GM19023 (cell line): Measurements from ENCODE around the gene LRRC30.
"Not testable (repeated sequence)": the region's sequence is repeated elsewhere in the genome, so short reads cannot be mapped to it uniquely, and the experiment has no call there.

Experiments used
- ATAC-seq: cut with Tn5 transposase; IDR thresholded peaks from one replicate; pipeline ENCODE4 v1.9.1; 2021; ENCODE audit warnings: mild to moderate bottlenecking, moderate library complexity; ENCODE audit not compliant: unreplicated experiment

LRRC30 gene

DNA sequence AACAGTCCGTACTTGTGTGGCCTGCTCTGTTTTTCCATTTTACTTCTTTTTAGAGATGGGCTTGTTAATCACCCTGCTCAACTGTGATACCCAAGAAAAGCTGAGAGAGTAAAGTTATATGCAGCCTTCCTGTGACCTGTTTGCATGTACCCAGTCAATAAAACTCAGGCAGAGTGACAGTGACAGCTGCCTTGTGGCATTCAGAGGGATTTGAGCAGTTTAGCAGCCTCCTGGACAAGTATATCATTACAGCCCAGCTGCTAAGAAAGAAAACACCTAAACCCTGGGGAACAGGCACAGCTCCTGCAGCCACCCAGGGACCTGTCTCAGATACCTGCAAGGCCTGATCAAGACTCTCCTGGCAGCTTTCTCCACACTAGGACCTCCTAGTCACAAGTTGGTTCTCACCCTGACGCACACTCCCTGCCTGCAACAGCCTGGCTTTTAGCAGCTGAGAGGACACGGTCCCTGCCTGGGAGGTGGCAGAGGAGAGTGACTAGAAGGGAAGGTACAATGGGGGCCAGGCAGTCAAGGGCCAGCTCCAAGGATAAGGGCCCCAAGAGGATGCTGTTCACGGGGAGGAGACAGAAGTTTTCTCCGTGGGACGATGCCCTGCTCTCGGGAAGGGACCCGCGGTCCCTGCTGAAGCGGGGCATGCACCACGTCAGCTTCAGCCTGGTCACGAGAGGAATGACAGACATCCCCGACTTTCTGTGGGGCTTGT lies at the start of gene LRRC30:
Gene LRRC30 (plus strand): TSS at position 464 of the 724 bp plus-strand sequence. CDS start 50 bp downstream, at position 514.
- ATAC-seq: no peak

DNA sequence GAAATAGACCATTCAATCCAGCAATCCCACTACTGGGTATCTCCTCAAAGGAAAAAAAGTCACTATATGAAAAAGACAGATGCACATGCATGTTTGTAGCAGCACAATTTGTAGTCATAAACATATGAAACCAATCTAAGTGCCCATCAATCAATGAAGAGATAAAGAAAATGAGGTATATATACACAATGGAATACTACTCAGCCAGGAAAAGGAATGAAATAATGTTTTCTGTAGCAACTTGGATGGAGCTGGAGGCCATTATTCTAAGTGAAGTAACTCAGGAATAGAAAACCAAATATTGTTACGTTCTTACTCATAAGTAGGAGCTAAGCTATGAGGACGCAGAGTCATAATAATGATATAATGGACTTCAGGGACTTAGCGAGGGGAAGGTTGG lies 45.2 kb upstream of the LRRC30 start:
- ATAC-seq: no peak

DNA sequence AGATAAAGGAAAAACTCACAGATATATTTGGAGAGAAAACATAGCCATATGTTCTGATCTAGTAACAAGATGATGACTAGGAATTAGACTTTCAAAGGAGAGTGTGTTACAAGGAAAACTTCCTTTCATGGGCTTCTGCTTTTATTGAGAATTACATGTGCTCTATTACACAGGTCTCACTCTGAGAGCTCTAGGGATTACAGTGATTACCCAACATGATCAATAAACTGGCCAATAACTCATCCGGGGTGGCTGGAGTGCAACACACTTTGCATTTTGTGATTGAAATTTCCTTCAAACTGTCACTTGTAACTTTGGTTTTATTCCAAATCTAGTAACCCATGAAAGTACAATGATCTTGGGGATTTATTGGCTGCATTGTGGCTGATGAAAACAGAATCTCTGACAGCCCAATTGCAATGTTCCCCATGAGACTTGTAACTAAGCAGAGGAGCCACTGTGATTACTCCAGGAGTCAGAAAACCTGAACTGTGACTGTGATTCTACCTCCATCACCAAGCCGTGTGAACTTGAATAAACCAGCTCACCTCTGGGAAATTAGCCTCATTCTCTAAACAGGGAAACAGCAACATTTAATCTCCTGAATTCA lies 40.2 kb upstream of the LRRC30 start:
- ATAC-seq: no peak

DNA sequence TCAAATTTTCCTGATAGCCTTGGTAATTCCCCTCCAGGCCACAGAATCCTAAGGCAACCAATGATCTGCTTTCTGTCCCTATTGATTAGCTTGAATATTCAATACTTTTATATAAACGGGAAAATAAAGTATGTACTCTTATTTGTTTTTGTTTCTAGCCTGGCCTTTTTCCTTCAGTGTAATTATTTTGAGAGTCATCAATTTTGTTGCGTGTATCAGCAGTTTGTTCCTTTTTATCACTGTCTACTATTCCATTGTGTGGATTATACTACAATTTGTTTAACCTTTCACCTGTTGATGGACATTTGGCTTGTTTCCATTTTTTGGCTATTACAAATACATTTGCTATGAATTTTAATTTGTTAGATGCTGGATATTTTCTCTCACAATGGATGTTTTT lies 39.2 kb upstream of the LRRC30 start:
- no peak for ATAC-seq

DNA sequence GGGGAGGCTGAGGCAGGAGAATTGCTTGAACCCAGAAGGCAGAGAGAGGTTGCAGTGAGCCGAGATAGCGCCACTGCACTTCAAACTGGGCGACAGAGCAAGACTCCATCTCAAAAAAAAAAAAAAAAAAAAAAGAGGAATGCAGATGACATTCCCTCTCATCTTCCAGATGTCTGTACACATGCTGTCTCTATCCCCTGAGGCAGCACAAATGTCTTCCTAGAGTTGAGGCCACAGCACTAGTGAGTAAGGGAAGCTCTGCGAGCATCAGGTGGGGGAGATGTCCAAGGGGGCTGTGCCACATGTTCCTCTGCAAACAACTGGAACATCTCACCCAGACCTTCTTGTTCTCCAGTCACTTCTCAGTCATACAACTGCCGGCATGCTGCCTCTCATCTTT lies 35.6 kb upstream of the LRRC30 start:
- no peak for ATAC-seq

DNA sequence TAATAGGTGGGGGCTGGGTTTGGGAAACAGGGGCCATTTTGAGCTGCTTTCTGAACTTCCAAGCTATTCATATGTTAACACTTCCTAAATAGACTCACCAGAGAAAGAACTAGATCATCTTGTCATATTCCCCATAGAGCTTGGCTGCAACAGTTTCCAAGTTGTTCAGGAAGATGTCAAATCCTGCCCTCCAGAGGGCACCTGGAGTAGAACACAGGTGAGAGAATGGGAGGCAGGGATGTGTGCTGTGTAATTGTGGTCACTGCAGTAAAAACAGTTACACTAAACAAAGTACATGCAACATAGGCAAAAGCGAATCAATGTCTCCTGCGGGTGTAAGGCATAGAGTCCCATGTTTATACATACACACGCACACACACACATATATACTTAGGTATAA lies 34.5 kb upstream of the LRRC30 start:
- ATAC-seq: no peak

DNA sequence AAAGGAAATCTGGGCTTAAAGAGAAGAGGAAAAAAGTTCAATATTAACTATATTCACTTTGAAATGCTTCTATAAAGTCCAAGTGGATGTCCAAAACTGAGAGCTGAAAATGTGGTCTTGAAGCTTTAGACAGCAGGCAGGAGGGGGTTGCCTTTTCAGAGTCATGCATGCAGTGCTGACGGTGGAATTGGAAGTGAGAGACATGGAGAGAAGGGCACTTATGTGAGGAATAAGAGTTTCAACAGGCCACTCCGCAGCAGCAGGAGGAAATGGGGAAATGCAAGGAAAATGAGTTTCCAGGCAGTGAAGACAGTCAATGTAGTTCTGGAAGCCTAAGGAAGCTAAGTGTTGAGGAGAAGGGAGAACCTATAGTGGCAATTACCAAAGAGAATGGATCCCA lies 33.0 kb upstream of the LRRC30 start:
- no peak for ATAC-seq

DNA sequence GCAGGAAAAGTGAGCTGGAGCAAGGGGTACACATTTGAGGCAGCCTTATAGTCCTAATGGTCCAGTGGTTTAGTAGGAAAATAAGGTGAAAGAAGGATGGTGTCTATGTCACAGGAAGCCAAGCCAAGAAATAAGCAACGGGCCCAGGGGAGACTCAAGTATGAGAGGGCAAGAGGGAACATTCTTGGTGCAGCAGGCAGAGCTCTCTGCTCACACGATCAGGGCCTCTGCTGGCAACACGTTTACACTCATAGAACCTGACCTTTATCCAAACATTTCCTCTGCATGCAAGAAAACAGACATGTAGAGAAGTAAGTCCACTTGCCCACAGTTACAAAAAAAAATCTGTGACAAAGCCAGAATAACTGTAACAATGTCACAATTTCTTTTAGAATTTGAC lies 32.6 kb upstream of the LRRC30 start:
- ATAC-seq: no peak

DNA sequence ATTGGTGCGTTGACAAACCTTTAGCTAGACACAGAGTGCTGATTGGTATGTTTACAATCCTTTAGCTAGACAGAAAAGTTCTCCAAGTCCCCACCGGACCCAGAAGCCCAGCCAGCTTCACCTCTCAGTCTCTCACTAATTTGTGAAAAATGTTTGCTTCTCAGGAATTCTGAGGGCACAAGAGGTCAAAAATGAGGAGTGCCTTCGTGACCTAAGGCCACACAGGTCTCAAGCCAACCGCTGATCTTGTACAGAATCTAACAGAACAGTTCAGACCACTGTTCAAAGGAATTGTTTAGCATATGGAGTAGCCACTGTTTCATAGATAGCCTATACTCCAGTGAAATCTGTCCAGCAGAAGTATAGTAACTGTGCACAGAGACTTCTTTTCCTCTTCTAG lies 29.8 kb upstream of the LRRC30 start:
- no peak for ATAC-seq

DNA sequence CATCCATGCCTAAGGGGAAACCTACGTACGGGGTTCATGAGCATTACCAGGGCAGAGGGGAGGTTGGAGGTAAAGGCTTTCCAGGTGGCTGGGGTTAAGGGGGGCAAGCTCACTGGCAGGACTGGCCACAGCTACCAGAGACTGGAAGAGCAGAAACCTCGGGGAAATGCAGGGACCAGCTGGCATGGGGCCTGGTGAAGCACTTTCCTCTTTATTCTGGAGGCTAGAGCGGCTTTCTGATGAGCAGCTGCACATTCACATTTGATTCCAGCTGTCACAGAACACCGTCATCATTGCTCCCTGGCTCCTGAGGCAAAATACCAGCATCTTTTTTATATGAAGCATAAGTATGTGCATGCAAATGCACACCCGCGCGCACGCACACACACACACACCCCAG lies 28.7 kb upstream of the LRRC30 start:
- ATAC-seq: no peak

DNA sequence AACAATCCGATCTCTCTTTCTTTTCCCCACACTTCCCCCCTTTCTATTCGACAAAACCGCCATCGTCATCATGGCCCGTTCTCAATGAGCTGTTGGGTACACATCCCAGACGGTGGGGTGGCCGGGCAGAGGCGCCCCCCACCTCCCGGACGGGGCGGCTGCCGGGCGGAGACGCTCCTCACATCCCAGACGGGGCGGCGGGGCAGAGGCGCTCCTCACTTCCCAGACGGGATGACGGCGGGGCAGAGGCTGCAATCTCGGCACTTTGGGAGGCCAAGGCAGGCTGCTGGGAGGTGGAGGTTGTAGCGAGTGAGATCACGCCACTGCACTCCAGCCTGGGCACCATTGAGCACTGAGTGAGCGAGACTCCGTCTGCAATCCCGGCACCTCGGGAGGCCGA lies 27.3 kb upstream of the LRRC30 start:
- not testable (repeated sequence) for ATAC-seq

DNA sequence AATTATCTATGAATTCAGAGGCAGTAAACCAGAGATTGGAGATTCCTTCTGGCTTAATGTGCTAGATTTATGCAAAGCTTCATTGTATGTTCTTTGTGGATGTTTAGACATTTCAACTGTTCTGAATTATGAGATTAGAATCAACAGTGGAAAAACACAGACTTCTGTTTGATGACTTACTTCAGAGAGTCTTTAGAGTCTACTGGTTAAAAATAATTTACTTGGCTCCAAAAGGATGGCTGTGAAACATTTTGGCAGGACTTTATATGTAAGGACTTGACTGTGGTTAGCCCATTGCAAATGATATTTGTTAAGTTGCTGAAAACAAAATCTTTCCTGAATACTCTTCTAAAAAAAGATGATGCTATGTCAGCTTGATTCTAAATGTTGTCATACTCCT lies 25.5 kb upstream of the LRRC30 start:
- no peak for ATAC-seq

DNA sequence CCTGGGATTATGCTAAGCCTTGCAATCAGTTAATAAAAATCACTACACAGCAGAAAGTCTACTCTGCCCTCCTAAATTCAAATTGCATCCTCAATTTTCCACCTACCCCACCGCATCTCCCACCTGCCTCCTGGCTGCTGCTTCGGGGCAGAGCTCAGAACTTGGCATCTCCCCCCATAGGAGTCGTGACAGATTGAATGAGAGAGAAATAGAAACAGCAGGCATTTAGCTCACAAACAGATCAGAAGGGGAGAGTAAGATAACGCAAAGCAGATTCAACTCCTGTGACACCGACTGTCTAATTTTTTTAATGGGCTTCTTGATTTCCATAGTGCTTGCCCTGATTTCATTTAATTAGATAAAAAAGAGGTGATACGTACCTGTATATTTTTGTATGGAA lies 24.7 kb upstream of the LRRC30 start:
- no peak for ATAC-seq

DNA sequence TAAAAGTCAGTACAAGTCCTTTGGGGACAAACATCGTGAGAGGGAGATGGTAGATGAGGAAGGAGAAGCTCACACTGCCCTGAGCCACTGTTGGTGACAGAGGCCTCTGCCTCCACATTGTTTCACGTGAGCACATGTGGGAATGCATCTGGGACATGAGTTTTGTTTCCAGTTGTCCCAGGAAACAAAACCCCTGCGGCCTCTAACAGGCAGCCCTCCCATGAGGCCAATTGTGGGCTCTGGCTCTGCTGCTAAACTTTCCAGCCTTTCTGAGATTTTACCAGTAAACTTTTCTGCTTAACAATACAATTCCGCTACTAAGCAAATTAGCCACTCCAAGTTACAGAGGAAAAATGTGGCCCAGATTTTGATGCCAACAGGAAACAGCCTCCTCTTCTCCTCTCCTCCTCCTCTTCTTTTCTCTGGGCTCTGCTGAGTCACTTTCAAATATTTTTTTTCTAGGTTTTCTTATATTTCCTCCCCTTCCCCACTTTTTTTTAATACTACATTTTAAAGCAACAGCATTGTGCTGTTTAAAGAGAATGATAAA lies 23.4 kb upstream of the LRRC30 start:
- ATAC-seq: no peak

DNA sequence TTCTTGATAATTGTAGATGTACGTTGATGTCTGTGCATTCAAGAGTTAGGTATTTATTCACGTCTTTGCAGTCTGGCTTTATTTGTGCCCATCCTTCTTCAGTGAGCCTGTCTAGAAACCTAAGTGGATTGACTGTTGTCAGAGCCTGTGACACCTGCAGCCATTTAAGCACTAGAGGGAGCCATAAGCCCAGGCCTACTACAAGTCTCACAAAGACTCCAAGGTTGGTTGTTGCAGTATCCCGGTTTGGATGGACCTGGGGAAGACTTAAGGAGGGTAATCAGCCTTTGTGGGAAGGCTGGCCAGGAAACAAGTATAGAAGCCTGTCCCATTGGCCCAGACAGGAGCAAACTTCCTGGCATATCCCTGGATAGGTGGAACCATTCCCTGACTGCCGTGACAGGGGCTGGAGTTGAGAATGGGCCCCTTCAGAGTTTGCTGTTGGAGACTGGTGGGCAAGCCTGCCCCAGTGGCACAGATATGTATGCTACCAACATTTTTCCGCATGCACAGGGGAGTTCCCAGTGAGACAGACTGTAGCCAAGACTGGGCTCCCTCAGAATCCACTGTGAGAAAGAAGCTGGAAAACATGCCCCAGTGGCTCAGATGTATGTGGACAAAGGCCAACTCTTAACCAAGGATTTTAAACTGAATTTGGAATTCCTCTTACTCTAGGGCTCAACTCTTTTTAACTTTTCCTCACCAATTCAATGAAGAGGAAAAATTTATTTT lies 9.3 kb upstream of the LRRC30 start:
- ATAC-seq: no peak

DNA sequence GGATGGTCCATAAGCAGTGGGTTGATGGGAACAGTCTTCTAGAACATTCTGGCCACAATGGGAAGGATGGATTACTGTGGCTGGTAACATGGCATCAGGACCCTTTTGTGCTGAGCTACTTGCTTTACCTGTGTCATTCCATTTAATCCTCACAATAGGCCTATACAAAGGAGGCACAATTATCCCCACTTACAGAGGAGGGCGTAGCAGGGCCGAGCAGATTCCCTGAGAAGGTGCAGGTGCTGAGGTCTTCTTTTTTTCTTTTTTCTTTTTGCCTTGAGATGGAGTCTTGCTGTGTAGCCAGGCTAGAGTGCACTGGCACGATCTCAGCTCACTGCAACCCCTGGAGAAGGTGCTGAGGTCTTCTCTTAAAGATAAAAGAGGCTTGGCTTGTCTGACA lies 6.7 kb upstream of the LRRC30 start:
- no peak for ATAC-seq

DNA sequence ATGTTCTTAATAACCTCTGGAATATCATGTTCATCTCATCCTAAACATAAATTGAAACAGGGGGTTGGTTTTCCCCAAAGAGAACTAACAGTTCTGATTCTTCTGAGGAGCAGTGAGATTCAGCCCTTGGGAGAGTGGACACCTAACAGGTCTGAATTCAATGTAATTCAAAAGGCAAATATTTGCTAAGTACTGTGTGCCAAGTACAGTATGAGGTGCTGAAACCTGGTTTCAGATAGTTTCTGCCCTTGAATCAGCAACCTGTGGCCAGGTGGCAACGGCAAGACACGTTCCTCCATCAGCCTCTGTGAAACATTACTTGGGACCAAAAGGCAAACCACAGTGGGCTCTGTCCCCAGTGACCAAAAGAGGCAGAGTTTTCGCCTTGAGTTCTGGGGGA lies 1.3 kb downstream of the LRRC30 start:
- ATAC-seq: no peak

DNA sequence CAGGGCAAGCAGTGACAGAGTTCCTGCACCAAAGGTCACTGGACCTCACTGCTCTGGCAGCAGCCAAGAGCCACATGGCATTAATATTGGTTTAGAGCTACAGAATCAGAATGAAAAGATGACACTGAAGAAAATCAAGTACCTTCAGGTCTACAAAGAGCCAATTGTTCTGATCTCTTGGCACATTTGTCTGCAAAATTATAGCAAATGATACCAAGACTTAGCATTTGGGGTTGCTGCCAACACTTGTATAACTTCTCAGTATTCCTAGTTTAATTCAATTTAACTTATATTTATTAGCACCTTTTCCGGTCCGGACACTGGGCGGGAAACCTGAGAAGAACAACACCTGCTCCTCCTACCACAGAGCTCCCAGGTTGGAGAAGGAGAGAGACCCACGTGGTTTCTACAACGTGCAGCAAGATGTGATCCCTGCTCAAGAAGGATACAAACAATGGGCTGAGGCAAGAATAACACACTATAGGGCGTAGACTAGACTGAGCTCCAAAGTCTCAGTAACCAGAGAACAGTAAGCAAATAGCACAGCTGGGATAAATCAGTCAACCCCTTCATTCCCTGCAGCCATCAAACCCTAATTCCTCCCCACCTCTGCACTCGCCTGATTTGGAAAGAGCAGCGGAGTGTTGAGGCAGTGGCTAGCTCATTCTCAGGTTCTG lies 2.4 kb downstream of the LRRC30 start:
- ATAC-seq: no peak

DNA sequence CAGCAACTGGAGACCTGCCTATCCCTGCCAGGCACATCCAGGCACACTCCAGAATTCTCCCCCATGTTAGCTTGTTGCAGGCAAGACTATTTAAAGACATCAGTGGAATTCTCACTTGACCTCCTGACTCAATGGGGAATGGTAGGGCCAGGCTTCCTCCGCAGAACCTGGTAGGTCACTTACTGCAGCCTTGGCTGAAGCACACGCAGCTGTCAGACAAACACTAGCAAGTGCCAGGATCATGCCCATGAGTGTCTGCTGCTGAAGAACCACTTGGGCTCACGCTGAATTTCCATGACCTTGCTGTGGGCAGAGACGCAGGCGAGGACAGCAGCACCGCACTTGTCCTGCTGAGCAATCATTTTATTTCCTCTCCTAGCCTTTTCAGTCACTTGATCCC lies 3.2 kb downstream of the LRRC30 start:
- no peak for ATAC-seq

DNA sequence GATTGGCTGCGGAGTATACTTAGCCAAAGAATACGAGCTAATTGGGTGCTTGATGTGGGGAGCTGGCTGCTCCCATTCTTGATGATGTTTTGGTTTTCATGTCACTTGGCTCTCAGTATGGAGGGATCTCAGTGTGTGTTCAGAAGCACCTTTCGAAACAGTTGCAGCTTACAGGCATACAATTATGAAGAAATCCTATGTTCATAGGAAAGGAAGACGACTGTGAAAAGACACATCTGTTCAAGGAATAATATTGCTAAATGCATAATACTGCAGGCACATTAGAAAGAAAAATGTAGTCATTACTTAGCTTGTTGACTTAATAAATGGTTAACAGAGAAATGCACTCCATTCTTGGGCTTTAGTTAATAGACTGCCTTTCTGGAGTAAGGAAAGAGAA lies 4.1 kb downstream of the LRRC30 start:
- ATAC-seq: no peak

DNA sequence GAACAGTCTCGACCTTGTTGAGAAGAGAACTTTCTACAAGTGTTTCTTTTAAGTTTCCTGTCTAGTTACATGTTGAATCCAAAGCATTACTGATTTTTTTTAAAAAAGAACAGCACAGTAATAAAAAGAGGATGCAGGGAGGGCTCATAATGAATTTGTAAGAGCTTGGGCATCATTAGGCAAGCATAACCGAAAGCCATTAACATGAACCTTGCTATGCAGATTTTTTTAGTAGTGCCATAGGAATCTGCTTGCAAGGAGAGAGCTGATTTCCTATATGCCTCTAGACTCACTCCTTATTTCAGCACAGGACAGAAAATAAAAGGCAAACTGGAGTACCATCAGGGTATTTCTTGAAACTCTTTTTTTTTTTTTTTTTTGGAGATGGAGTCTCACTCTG lies 5.2 kb downstream of the LRRC30 start:
- no peak for ATAC-seq
